ENCODE results near the gene PREB.

- TF ChIP-seq CTCF (IDR thresholded peaks at IDR 0.05) (no peak), POLR2AphosphoS5 (IDR thresholded peaks at IDR 0.05) (no peak), POLR2A (IDR thresholded peaks at IDR 0.05) (no peak), EP300 (IDR thresholded peaks at IDR 0.05) (no peak)
These were observed 1.1 kb upstream of the PREB start for GRCh38 chr2:27135478-27135955.
